Adrenal gland (tissue), 5 donors: Measurements from ENCODE around the gene TSHZ2.

Source experiments
- CTCF ChIP-seq, 6 experiments: fragments of 450-650 bp in 4 of 6; fragments of 200-600 bp in 2 of 6; sonication (generic) in 1 of 6; IDR thresholded peaks; 1 replicate in 5 of 6; 2 replicates in 1 of 6; pipeline versions ENCODE4 v1.5.1 to v1.8.0; 2016 to 2021; ENCODE audit warnings: antibody characterized with exemption in 6 of 6, mild to moderate bottlenecking in 2 of 6, moderate library complexity in 1 of 6
- POLR2A ChIP-seq, 2 donors: fragments of 450-650 bp; IDR thresholded peaks; one replicate each; pipeline ENCODE4 v1.6.1; 2017; ENCODE audit warnings: antibody characterized with exemption in 2 of 2, mild to moderate bottlenecking in 2 of 2, moderate library complexity in 1 of 2
- donor health status: DM: no; HTN: no; CAD: no.

GRCh38 chr20:53349730-53350129 is 377.6 kb downstream of the TSHZ2 start:
- TF ChIP-seq CTCF (IDR thresholded peaks at IDR 0.05) (no peak), POLR2A (IDR thresholded peaks at IDR 0.05) (no peak)
